Loucy (cell line): ENCODE measurements around the gene C19orf85.
"Not testable (repeated sequence)": the region's sequence is repeated elsewhere in the genome, so short reads cannot be mapped to it uniquely, and the experiment has no call there.

ENCODE experiments used
- H2AFZ ChIP-seq: fragments of 200-600 bp; sonication (generic); 2 replicates; pipeline ENCODE4 v1.6.0; 2016; ENCODE audit warnings: antibody characterized with exemption, mild to moderate bottlenecking, low read length, moderate library complexity
- H3F3A ChIP-seq: fragments of 200-600 bp; 2 replicates; pipeline ENCODE4 v1.6.0; 2016; ENCODE audit warnings: antibody characterized with exemption, low read depth, mild to moderate bottlenecking
- H3K27me3 ChIP-seq: fragments of 200-600 bp; sonication (generic); 2 replicates; pipeline ENCODE4 v1.6.1; 2014; ENCODE audit warnings: low read length, mild to moderate bottlenecking; ENCODE audit not compliant: insufficient read depth, poor library complexity, severe bottlenecking
- H3K36me3 ChIP-seq: fragments of 200-600 bp; sonication (generic); 2 replicates; pipeline ENCODE4 v1.6.1; 2016; ENCODE audit warnings: low read length; ENCODE audit not compliant: insufficient read depth
- H3K4me1 ChIP-seq: fragments of 200-600 bp; sonication (generic); 2 replicates; pipeline ENCODE4 v1.5.1; 2014; ENCODE audit warnings: low read length, mild to moderate bottlenecking; ENCODE audit not compliant: insufficient read depth, poor library complexity, severe bottlenecking
- H3K4me2 ChIP-seq: fragments of 200-600 bp; sonication (generic); 2 replicates; pipeline ENCODE4 v1.6.0; 2014; ENCODE audit warnings: antibody characterized with exemption, low read length, low read depth, mild to moderate bottlenecking; ENCODE audit not compliant: poor library complexity, severe bottlenecking
- H3K4me3 ChIP-seq: fragments of 200-600 bp; sonication (generic); 2 replicates; pipeline ENCODE4 v1.5.1; 2014; ENCODE audit warnings: low read length, mild to moderate bottlenecking, mixed read lengths; ENCODE audit not compliant: poor library complexity, severe bottlenecking
- H3K79me2 ChIP-seq: fragments of 200-600 bp; sonication (generic); 2 replicates; pipeline ENCODE4 v1.6.1; 2014; ENCODE audit warnings: low read length; ENCODE audit not compliant: insufficient read depth
- H3K9ac ChIP-seq: fragments of 200-600 bp; sonication (generic); 2 replicates; pipeline ENCODE4 v1.6.0; 2014; ENCODE audit warnings: mild to moderate bottlenecking, low read depth, low read length, moderate library complexity; ENCODE audit not compliant: poor library complexity, severe bottlenecking
- H3K9me2 ChIP-seq: fragments of 200-600 bp; sonication (generic); replicated peaks from 2 replicates; pipeline ENCODE4 v1.6.1; 2016; ENCODE audit warnings: low read depth, low read length, mixed read lengths
- H3K9me3 ChIP-seq: fragments of 200-600 bp; sonication (generic); 2 replicates; pipeline ENCODE4 v1.6.1; 2014; ENCODE audit warnings: mild to moderate bottlenecking, antibody characterized with exemption, low read length, low read depth; ENCODE audit not compliant: insufficient read depth
- H4K20me1 ChIP-seq: fragments of 200-600 bp; sonication (generic); 2 replicates; pipeline ENCODE4 v1.6.0; 2014; ENCODE audit warnings: antibody characterized with exemption, low read length, mild to moderate bottlenecking; ENCODE audit not compliant: insufficient read depth, poor library complexity, severe bottlenecking
- CTCF ChIP-seq: fragments of 200-600 bp; sonication (generic); conservative IDR thresholded peaks from 2 replicates; pipeline ENCODE4 v1.5.1; 2014; ENCODE audit warnings: mild to moderate bottlenecking, antibody characterized with exemption, low read length
- EZH2phosphoT487 ChIP-seq: fragments of 200-600 bp; IDR thresholded peaks from 2 replicates; pipeline ENCODE4 v1.6.1; 2018; ENCODE audit warnings: antibody characterized with exemption, mild to moderate bottlenecking, moderate library complexity, borderline replicate concordance

The C19orf85 gene

GRCh38 chr19:55424518-55424917 lies 40.0 kb downstream of the C19orf85 start:
- Histone ChIP-seq H3K9me3 (no peaks in the 10 kb centered on the region), H4K20me1 (no peaks in the 10 kb centered on the region), H3K4me2 (no peak overlapping the region), H3K4me3 (no peak overlapping the region), H3K27me3 (no peaks in the 10 kb centered on the region), H3K36me3 (no peaks in the 10 kb centered on the region), H3K9me2 (no peaks in the 10 kb centered on the region), H3K9ac (no peak overlapping the region), H3K4me1 (peaks cover 19% of the 10 kb centered on the region), H3F3A (peaks cover 4% of the 10 kb centered on the region), H3K79me2 (no peaks in the 10 kb centered on the region), H2AFZ (no peak overlapping the region)
- no peak for TF ChIP-seq EZH2phosphoT487
- TF ChIP-seq CTCF, result no peak

DNA sequence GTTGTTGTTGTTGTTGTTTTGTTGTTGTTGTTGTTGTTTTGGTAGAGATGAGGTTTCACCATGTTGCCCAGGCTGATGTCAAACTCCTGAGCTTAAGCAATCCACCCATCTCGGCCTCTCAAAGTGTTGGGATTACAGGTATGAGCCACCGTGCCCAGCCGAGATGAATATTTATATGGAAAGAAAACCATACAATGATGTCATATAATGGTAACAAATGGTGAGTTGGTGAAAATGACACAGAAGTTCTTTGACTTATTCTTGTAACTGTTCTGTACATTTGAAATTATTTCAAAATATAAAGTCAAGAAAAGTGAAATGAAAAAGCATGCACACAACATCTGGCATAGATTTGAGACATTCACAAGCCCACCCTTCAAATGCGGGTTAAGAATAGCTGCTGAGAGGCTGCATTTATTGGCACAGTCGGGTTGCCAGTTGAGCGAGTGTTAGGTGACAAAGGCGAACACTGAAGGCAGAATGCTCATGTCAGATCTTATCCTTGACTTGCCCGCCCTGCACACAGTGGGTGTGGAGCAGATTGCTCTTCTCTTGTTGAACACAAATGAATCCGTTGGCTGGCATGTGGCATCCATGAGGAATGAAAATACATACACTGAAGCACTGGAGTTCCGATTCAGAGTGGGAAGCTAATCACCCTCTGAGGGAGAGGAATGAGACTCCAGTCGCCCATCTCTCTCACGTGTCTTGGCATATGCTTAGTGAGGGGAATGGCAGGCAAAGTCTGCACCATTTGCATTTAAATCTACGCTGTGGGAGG lies 41.1 kb downstream of the C19orf85 start:
- no peaks in the 10 kb centered on the region for H3K9me3 ChIP-seq
- no peaks in the 10 kb centered on the region for H4K20me1 ChIP-seq
- TF ChIP-seq CTCF (no peak), EZH2phosphoT487 (no peak)
- H2AFZ ChIP-seq, result no peak overlapping the region
- no peaks in the 10 kb centered on the region for H3K79me2 ChIP-seq
- H3F3A ChIP-seq, result peaks cover 4% of the 10 kb centered on the region
- no peaks in the 10 kb centered on the region for H3K27me3 ChIP-seq
- no peak overlapping the region for H3K9ac ChIP-seq
- no peaks in the 10 kb centered on the region for H3K36me3 ChIP-seq
- H3K9me2 ChIP-seq, result no peaks in the 10 kb centered on the region
- no peak overlapping the region for H3K4me3 ChIP-seq
- H3K4me2 ChIP-seq, result no peak overlapping the region
- H3K4me1 ChIP-seq, result peaks cover 19% of the 10 kb centered on the region

DNA sequence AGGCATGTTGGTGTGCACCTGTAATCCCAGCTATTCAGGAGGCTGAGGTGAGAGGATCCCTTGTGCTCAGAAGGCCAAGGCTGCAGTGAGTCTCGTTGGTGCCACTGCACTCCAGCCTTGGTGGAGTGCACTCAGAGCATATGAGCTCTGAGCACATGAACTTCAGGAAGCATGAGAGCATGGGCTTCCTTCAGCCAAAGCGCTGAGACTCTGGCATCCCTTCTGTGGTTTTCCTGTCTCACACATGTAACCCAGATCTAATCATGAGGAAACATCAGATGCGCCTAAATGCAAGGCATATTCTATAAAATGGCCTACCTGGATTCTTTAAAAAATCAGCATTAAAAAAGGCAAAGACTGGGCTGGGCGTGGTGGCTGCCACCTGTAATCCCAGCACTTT lies 43.3 kb downstream of the C19orf85 start:
- Histone ChIP-seq H3K4me1 (peaks cover 19% of the 10 kb centered on the region), H3K4me2 (peak overlapping the region; percentile 60), H3K9ac (peak overlapping the region; percentile 59), H3K4me3 (peak overlapping the region; percentile 20)
- H3K9me3 ChIP-seq, H3K27me3 ChIP-seq, H3K36me3 ChIP-seq, H3F3A ChIP-seq, H2AFZ ChIP-seq, H3K9me2 ChIP-seq, H3K79me2 ChIP-seq, H4K20me1 ChIP-seq: not testable (repeated sequence)
